Measurements from ENCODE around the gene COL9A2.

The COL9A2 gene

DNA sequence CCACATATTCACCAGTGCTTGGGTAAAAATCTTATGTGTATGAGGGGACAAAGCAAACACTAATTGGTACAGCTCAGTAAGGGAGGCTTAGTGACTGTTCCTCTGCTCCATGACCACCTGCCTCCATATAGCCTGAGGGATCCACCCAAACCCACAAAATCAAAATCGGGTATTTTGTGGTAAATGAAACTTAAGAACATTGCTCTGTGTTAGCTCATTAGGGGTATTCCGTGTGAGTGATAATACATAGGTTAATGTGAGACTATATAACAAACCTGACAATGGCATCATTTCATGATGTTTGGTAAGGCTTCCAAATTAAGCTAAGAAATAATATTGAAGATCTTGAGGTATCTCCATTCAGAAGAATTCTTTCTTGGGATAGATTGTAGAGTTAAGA lies 25.8 kb downstream of the COL9A2 start:
- H4K20me1 ChIP-seq = peaks cover 0 to 11% (median 0%) of the 10 kb centered on the region in 11 experiments; a peak in 1 of 22 replicates
- H3K9ac ChIP-seq = no peak overlapping the region
- H3K27ac ChIP-seq = no peak overlapping the region
- peaks cover 0 to 16% (median 13%) of the 10 kb centered on the region in 10 experiments; a peak in 16 of 20 replicates for H3K4me1 ChIP-seq
- no peak overlapping the region for H3K4me2 ChIP-seq
- H3K36me3 ChIP-seq = peaks cover 75 to 93% (median 83%) of the 10 kb centered on the region in 11 experiments
- no peaks in the 10 kb centered on the region for H3K27me3 ChIP-seq
- H3K4me3 ChIP-seq = no peak overlapping the region
- H3K9me3 ChIP-seq (replicated peaks in 1 of 11) = no peaks in the 10 kb centered on the region
- TF ChIP-seq Cebpa-rat (IDR thresholded peaks at IDR 0.05) = no peak

DNA sequence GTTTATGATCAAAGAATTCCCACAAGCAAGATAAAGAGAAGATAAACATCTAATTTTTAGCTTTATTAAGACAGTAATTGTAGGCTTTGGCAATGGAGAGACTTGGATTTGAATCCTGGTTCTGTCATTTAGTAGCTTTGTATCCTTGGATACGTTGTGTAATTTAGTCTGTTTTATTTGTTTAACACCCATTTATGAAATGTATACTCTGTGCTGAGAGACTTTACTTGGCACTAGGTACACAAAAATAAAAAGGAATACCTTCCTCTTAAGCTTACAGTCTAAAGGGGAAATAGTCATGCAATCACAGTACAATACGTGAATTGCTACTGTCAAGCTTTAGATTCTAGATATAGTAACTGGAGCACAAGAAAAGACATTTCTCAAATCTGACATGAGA lies 35.2 kb downstream of the COL9A2 start:
- Histone ChIP-seq H3K4me3 (no peak overlapping the region), H3K27me3 (no peaks in the 10 kb centered on the region), H3K4me2 (no peak overlapping the region), H3K36me3 (peaks cover 88 to 100% (median 91%) of the 10 kb centered on the region in 11 experiments), H3K4me1 (no peaks in the 10 kb centered on the region), H3K9ac (no peak overlapping the region; a peak in 1 of 22 replicates), H3K27ac (no peak overlapping the region), H4K20me1 (peaks cover 0 to 36% (median 11%) of the 10 kb centered on the region in 11 experiments; a peak in 14 of 22 replicates), H3K9me3 (replicated peaks in 1 of 11) (no peaks in the 10 kb centered on the region)
- no peak for TF ChIP-seq Cebpa-rat (IDR thresholded peaks at IDR 0.05)

DNA sequence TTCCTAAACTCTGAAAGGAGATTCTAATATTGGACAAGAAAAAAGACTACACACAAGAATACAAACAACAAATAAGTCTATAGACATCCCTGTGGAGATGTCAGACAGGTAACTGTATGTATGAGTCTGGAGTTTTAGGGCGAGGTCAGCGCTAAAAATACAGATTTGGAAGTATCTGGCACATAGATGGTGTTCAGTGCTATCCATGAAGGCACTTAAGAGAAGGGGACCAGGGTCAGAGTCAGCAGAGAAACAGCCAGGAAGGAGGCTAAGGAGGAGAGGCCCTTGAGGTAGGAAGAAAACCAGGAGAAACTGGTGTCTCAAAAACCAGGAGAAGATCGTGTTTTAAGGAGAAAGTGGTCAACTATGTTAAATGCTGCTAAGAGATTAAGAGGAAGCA lies 41.0 kb downstream of the COL9A2 start:
- Histone ChIP-seq H3K27ac (no peak overlapping the region), H3K4me3 (no peak overlapping the region), H3K4me2 (no peak overlapping the region), H4K20me1 (peaks cover 0 to 32% (median 14%) of the 10 kb centered on the region in 11 experiments; a peak in 15 of 22 replicates), H3K9ac (no peak overlapping the region), H3K27me3 (no peaks in the 10 kb centered on the region), H3K36me3 (peaks cover 87 to 99% (median 92%) of the 10 kb centered on the region in 11 experiments), H3K9me3 (replicated peaks in 1 of 11) (no peaks in the 10 kb centered on the region), H3K4me1 (peaks cover 0 to 9% (median 0%) of the 10 kb centered on the region in 10 experiments; a peak in 2 of 20 replicates)
- TF ChIP-seq Cebpa-rat (IDR thresholded peaks at IDR 0.05) = no peak

DNA sequence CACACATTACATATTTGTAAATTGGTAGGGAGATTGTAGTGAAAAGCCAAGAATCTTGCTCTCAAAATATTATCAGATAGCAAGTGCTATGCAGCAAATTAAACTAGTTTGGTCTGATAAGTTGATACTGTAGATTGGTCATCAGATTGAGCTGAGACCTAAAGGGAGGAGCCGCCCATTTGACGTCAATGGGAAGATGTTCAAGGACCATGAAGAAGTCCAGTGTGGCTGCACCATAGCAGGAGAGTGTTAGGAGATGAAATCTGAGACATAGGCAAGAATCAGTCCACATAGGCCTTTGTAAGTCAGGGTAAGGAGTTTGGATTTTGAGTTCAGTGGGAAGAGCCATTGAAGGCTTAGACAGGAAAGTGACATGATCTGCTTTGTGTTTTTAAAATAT lies 42.8 kb downstream of the COL9A2 start:
- no peak for TF ChIP-seq Cebpa-rat (IDR thresholded peaks at IDR 0.05)
- H3K9ac ChIP-seq = no peak overlapping the region
- no peaks in the 10 kb centered on the region for H3K9me3 ChIP-seq (replicated peaks in 1 of 11)
- H3K27me3 ChIP-seq = no peaks in the 10 kb centered on the region
- peaks cover 87 to 99% (median 93%) of the 10 kb centered on the region in 11 experiments for H3K36me3 ChIP-seq
- peaks cover 0 to 27% (median 3%) of the 10 kb centered on the region in 11 experiments; a peak in 13 of 22 replicates for H4K20me1 ChIP-seq
- no peak overlapping the region for H3K27ac ChIP-seq
- H3K4me3 ChIP-seq = no peak overlapping the region
- H3K4me1 ChIP-seq = peaks cover 0 to 21% (median 0%) of the 10 kb centered on the region in 10 experiments; a peak in 2 of 20 replicates
- no peak overlapping the region for H3K4me2 ChIP-seq

DNA sequence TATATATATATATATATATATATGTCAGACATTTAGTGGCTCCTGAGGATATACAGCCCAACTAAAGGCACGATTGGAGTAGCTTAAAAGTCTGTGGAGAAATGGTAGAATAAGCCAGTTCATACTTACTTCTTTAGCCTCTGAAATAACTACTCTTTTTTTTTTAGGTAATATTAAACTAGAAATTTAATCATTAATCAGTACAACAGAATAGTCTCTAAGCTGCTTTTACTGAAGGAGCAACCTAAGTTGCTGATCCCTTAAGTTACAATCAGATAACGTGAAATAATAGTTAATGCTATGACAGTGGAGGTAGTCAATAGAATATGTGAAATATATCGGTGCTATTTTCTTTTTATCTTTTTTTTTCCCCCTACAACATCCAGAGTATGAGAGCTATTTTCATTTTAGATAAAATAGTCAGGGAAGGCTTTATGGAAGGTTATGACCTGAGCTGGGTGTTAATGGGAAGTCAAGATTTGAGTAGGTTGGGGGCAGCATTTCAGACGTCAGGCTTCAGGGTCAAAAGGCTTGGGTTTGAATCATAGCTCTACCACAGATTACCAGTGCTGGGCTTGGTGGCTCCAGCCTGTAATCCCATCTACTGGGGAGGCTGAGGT lies 43.4 kb downstream of the COL9A2 start:
- H3K27ac ChIP-seq = no peak overlapping the region
- no peak overlapping the region for H3K9ac ChIP-seq
- H3K27me3 ChIP-seq = no peaks in the 10 kb centered on the region
- H4K20me1 ChIP-seq = peaks cover 0 to 20% (median under 1%) of the 10 kb centered on the region in 11 experiments; a peak in 7 of 22 replicates
- no peak for TF ChIP-seq Cebpa-rat (IDR thresholded peaks at IDR 0.05)
- H3K4me3 ChIP-seq = no peak overlapping the region
- H3K9me3 ChIP-seq (replicated peaks in 1 of 11) = no peaks in the 10 kb centered on the region
- H3K4me1 ChIP-seq = peaks cover 0 to 22% (median 0%) of the 10 kb centered on the region in 10 experiments; a peak in 2 of 20 replicates
- no peak overlapping the region for H3K4me2 ChIP-seq
- H3K36me3 ChIP-seq = peaks cover 87 to 99% (median 93%) of the 10 kb centered on the region in 11 experiments

DNA sequence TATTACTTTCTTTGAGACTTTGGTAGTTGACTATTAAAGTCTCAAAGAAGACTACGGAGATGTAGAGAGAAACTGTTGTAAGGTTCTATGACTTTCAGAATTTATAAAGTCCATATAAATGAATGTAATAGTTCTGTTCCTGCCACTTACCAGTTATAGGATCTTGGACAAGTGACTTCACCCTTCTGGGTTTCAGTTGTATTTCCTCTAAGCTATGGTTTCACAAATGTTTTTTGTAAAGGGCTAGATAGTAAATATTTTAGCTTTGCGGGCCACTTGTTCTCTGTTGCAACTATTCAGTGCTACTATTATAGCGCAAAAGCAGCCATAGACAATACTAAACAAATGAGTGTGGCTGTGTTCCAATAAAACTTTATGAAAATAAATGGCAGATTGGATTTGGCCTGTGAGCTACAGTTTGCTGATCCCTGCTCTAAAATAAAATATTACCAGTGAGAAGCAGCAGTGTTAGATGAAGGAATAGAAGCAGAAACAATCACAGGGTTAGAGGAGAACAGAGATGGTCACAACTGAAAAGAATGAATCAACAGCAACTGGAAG lies 44.4 kb downstream of the COL9A2 start:
- H3K9ac ChIP-seq = no peak overlapping the region
- no peak overlapping the region for H3K4me2 ChIP-seq
- no peak overlapping the region for H3K4me3 ChIP-seq
- TF ChIP-seq Cebpa-rat (IDR thresholded peaks at IDR 0.05) = no peak
- H4K20me1 ChIP-seq = peaks cover 0 to 20% (median 2%) of the 10 kb centered on the region in 11 experiments; a peak in 8 of 22 replicates
- H3K27ac ChIP-seq = no peak overlapping the region
- H3K9me3 ChIP-seq (replicated peaks in 1 of 11) = no peaks in the 10 kb centered on the region
- peaks cover 93 to 99% (median 97%) of the 10 kb centered on the region in 11 experiments for H3K36me3 ChIP-seq
- H3K4me1 ChIP-seq = peaks cover 0 to 22% (median 0%) of the 10 kb centered on the region in 10 experiments; a peak in 2 of 20 replicates
- H3K27me3 ChIP-seq = no peaks in the 10 kb centered on the region

DNA sequence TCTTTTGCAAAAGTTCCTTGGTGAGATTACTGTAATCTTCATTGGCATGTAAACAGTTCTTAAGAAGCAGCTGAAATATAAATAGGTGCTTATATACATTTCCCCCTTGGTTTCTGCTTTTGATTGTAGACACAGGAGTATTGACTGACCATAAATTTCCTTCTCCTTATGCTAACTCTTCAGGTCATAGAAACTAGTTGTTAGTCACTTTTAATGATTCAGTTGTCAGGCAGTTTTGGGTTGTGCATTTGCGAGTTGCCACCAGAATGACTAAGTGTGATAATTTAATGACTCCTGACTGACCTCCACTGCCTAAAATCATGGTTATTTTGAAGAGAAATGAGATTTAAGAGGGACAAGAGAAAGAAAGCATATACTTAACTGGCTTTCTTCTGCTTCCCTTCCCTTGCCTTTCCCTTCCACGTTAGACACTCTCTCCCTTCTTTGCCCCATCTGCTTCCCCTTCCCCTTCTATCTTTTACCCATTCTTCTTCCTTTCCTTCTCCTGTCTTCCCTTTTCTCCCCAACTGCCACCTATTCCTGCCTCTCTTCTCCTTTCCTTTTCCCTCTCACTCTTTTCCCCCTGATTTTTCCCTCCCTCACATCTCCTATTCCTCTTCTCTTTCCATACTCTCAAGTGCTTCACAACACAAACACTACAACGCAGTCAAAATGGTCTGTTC lies 46.8 kb downstream of the COL9A2 start:
- TF ChIP-seq Cebpa-rat (IDR thresholded peaks at IDR 0.05) = no peak
- H3K4me3 ChIP-seq = no peak overlapping the region
- H3K27ac ChIP-seq = no peak overlapping the region
- H3K4me2 ChIP-seq = no peak overlapping the region
- no peaks in the 10 kb centered on the region for H3K9me3 ChIP-seq (replicated peaks in 1 of 11)
- peaks cover 0 to 22% (median 0%) of the 10 kb centered on the region in 10 experiments; a peak in 2 of 20 replicates for H3K4me1 ChIP-seq
- peaks cover 90 to 99% (median 96%) of the 10 kb centered on the region in 11 experiments for H3K36me3 ChIP-seq
- H4K20me1 ChIP-seq = peaks cover 0 to 32% (median 7%) of the 10 kb centered on the region in 11 experiments; a peak in 18 of 22 replicates
- no peaks in the 10 kb centered on the region for H3K27me3 ChIP-seq
- H3K9ac ChIP-seq = 0 out of 22 replicates have a peak overlapping the region, but pooled peaks of 1 of the 11 experiments have one; percentile 40

DNA sequence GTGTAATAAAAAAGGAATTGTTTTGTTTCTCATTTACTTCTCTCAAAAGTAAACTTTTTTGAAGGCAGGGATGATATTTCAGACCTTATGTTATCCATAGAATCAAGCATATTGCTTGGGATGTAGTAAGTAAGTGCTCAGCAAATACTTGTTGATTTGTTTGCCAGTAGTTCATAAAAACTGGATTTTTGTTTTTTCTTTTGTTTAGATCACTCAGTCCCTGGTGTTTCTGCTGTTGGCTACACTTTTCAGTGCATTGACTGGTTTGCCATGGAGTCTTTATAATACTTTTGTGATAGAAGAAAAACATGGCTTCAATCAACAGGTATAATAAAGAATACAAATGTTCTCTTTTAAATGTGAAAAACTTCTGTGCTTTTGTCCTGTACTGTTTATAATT lies 48.9 kb downstream of the COL9A2 start:
- Histone ChIP-seq H4K20me1 (peaks cover 0 to 53% (median 16%) of the 10 kb centered on the region in 11 experiments; a peak in 17 of 22 replicates), H3K36me3 (peaks cover 94 to 100% (median 98%) of the 10 kb centered on the region in 11 experiments), H3K4me3 (no peak overlapping the region), H3K27ac (no peak overlapping the region), H3K4me1 (peaks cover 0 to 18% (median under 1%) of the 10 kb centered on the region in 10 experiments; a peak in 4 of 20 replicates), H3K4me2 (no peak overlapping the region), H3K27me3 (no peaks in the 10 kb centered on the region), H3K9me3 (replicated peaks in 1 of 11) (no peaks in the 10 kb centered on the region), H3K9ac (no peak overlapping the region)
- TF ChIP-seq Cebpa-rat (IDR thresholded peaks at IDR 0.05) = no peak

DNA sequence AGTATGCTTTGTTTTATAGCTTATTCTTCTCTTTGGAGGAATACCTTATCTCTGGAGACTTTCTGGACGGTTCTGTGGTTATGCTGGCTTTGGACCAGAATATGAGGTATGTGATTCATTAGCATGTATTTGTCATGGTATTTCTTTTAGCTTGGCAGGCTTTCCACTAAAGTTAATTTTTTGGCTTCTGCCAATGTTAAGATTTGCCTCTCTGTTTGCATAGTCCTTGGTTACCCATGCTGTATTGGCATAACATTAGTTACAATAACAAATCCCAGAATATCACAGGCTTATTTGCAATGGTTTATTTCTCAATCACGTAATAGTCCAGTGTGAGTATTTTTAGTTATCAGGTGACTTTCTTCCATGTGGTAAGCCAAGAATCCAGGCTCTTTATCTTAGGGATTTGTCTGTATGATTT lies 49.3 kb downstream of the COL9A2 start:
- peaks cover 0 to 22% (median 2%) of the 10 kb centered on the region in 10 experiments; a peak in 4 of 20 replicates for H3K4me1 ChIP-seq
- peaks cover 2 to 58% (median 16%) of the 10 kb centered on the region in 11 experiments; a peak in 17 of 22 replicates for H4K20me1 ChIP-seq
- no peaks in the 10 kb centered on the region for H3K27me3 ChIP-seq
- H3K36me3 ChIP-seq = peaks cover 94 to 100% (median 98%) of the 10 kb centered on the region in 11 experiments
- H3K27ac ChIP-seq = no peak overlapping the region
- no peaks in the 10 kb centered on the region for H3K9me3 ChIP-seq (replicated peaks in 1 of 11)
- TF ChIP-seq Cebpa-rat (IDR thresholded peaks at IDR 0.05) = no peak
- H3K4me3 ChIP-seq = no peak overlapping the region
- H3K9ac ChIP-seq = no peak overlapping the region
- no peak overlapping the region for H3K4me2 ChIP-seq
